ENCODE measurements around the gene PIK3AP1.
"Not testable (repeated sequence)": the region's sequence is repeated elsewhere in the genome, so short reads cannot be mapped to it uniquely, and the experiment has no call there.

The PIK3AP1 gene

DNA sequence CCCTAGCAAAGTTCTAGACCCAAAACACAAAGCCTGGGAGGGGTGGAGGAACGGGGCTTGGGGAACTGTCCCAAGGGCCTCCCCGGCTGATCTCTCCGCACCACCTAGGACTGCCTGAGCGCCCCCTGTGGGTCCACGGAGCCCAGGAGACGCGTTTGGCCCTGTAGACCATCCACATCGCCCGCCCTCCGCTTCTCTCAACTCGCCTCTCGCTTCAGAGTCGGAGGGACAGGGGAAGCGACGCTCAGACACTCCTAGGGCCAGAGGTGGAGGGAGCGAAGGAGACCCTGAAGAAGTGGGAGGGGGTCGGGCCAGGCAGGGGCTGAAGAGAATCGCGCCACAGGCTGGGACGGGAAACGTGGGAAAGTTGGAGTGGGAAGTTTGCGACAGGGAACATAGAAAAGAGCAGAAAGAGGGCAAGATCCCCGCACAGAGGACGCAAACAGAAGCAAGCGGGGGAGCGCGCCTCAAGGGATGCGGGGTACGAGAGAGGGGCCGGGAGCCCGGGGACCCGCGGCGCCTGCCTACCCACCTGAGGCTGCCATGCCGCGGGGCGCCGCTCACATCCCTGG, 378 bp downstream of the PIK3AP1 start:
- DNase-seq: peak; percentile 85

DNA sequence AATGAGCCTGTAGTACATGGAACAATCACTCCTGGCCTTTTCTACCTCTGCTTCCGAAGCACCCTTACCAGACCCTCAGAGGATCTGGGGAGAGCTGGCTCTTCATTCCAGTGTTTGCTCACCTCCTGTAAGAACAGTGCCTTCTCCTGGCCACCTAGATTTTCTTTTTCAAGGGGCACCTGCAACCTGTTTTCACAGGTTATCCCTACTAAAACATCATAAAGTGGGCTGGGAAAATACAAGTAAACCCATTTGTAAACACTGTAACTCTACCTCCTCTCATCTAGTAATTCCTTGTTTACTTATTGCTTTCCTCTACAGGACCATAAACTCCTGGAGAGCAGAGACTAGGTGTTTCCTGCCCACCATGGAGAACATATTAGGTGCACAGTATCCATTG, 1.1 kb downstream of the PIK3AP1 start:
- DNase-seq: no peak

DNA sequence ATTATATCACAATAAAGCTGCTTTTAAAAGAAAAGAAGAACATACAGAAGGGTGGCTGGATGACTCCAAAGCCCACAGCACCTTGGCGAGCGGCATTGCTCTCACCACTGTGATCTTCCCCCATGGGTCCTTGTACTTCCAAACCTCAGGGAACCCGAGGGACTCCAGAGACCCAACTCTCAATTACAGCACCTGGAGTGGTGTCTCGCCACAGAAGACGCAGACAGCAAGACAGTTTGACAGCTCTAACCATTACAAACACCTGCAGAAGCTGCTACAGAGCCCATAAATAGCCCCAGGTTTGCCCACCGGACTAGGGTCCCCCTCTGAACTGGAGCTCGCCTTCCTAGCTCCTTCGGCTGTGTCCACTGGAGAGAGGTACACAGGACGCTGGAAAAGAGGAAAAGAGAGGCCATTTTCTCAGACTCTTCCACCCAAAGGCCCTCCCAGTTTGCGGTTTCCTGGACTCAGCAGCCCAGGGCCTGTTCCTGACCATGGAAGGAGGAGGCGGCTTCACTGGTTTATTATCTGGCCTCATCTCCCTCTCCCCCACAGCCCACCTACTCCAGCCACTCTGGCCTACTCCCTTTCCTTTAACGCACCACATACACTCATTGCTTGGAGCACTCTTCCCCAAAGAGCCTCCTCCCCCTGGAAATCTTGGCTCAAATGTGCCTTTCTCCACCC, 1.9 kb downstream of the PIK3AP1 start:
- DNase-seq: no peak

DNA sequence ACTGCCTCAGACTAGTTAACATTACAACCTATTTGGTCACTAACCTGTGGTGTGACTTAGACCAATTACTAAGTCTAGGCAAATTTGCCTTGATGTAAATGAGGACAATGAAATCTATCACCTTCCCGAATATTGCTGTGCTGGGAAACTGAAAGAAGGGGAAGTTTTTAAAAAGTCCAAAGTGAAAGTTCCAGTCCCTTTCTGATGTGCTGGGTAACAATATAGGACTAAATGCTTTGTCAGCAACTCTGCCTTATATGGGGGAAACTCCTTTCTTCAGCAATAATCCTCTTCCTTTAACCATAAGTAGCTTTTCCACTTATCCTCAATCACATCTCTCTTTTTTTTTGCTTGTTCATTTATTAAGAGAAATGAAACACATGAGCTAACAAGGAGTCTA, 3.9 kb downstream of the PIK3AP1 start:
- no peak for DNase-seq

DNA sequence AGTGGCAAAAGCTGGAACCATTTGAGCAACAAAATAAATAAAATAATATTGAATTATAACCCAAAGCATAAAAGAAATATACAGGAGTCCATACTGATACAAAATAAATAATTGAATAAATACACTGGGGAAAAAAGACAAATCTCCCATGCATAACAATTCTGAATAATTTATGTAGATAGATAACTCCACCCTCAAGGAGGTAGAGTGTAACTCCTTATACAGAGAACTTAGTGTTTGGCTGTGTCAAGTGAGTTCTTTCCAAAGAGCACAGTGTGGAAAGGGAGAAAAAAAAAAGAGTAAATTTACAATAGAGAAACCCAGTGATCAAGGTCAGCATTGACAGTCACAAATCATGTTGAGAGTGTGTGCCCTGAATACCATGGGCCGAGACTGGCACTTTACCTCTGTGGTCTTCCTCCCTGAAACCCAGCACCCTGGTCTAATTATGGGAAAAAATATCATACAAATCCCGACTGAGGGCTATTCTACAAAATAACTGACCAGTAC, 5.5 kb downstream of the PIK3AP1 start:
- DNase-seq: no peak

DNA sequence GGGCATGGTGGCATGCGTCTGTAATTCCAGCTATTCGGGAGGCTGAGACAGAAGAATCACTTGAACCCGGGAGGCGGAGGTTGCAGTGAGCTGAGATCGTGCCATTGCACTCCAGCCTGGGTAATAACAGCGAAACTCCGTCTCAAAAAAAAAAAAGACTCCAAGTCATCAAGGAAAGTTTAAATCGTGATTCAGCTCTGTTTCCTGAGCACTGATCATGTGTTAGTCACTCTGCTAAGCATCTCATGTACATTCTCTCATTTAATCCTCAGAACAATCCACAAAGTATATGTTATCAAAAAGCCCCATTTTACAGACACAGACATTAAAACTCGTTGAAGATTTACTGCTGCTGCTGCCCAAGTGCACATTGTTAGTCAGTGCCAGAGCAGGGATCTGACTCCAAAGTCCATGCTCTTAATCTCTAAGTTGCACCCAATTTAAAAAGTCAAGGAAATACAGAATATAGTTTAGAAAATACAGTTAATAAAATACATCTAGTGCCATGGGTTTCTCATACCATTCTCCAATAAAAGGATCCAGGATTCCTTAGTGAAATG, 6.2 kb downstream of the PIK3AP1 start:
- DNase-seq: no peak

DNA sequence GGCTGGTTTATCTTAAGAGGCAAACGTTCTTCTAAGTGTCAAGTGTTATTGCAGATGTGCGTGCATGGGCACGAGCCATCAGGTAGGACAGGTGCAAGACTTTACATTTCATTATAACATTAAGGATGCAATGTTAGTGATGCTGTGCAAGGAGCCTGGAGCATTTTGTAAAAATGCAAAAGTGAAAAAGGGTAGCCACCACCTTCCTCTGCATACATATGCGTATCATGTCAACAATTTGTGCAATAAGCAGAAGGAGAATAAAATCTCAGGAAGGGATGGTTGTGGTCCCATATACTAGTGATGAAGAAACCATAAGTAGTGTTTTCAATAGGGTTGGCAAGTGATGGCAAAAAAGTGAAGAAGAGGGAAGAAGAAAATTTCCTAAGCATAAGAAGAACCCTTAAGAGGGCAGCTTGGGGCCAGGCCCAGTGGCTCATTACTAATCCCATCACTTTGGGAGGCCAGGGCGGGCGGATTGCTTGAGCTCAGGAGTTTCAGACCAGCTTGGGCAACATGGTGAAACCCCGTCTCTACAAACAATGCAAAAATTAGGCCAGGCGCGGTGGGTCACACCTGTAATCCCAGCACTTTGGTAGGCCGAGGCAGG, 7.5 kb downstream of the PIK3AP1 start:
- no peak for DNase-seq

DNA sequence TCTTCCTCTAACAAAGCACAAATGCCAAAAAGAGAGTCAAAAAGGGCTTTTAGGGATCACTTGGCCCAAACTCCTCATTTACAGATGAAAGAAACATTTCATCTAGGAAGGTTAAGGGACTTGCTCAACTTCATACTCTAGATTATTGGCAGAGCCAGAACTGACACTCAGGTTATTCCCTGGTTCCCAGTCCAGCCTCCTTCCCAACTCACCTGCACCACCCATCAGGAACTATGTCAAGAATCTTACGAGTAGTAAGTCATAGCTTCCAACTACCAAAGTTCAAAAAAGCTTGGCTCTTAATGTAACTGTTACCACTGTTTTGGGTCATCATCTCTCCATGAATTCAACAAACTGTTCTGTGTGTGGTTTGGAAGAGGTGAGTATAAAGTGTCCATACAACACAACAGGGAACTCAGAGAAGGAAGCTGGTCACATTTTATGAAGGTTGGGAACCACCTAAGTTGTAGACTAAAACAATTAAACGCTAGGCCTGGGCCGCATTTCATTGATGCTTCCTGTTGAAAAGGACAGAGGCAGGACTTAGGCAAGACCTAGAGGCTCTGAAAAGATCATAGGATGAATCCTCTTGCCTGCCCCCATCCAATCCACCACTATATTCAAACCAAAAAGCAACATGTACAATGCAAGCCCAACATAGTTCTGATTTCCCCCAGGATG, 9.1 kb downstream of the PIK3AP1 start:
- no peak for DNase-seq

DNA sequence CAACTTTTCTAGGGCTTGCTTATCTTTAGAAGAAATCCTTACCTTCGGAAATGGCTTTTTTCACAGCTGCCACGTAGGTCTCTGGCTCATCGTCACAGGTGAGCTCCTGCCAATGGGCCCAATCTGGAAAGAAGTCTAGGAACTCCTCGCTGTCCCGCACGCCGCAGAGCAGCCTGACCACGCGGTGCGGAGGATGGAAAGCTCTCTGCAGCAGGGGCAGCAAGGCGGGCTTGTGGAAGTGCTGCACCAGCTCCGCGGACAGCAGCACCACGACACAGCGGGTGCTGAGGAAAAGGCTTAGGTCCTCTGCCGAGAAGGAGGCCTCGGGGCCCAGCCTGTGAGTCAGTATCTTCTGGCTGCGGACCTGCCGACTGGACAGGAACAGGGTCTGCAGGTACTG, 10.8 kb downstream of the PIK3AP1 start:
- DNase-seq: no peak

DNA sequence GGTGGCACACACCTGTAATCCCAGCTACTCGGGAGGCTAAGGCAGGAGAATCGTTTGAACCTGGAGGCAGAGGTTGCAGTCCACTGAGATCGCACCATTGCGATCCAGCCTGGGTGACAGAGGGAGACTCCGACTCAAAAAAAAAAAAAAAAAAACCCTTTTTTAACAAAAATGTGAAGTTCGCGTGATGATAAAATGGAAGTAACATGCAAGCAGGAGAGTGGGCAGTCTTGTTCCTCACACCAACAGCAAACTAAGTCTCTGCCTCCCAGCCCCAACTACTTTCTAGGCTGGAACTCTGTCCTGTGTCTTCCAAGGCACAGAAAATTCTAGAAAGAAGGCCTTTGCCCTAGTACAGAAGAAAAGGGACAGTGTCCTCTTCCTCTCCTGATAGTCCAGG, 11.3 kb downstream of the PIK3AP1 start:
- DNase-seq: no peak

DNA sequence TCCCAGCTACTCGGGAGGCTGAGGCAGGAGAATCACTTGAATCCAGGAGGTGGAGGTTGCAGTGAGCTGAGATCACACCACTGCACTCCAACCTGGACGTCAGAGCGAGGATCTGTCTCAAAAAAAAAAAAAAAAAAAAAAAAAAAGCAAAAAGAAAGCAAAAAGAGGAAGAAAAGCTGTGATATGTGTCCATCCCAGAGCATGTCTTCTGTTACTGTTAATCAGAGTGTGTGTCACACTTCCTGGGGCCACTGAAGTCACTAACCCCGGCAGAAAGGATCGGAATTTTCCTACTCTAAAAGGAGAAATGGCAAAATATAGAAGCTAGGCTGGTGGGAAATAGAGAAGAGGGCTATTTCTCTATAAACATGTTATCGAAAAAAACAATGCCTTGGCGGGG, 11.9 kb downstream of the PIK3AP1 start:
- DNase-seq: no peak

DNA sequence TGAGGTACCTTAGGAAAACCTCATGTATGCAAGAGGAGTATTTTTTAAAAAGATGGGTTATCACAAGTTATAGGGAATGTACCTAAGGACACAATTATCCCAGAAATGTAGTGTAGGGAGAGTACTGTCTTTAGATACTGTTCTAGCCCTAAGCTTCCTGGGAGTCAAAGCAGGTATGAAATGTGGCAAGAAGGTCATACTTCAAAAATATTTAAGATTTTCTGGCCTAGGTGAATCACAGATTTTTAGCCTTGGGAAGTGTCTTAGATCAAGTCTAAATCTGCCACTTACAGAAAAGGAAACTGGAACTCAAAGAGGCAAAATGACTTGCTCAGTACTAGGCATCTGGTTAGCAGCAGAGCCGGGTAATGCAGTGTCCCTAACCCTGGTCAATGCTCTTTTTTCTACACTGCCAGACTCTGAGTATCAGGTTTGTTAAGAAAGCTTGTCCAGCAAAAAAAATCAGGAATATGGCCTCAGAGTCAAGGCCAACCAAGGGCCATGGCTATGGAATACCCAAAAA, 13.9 kb downstream of the PIK3AP1 start:
- no peak for DNase-seq

DNA sequence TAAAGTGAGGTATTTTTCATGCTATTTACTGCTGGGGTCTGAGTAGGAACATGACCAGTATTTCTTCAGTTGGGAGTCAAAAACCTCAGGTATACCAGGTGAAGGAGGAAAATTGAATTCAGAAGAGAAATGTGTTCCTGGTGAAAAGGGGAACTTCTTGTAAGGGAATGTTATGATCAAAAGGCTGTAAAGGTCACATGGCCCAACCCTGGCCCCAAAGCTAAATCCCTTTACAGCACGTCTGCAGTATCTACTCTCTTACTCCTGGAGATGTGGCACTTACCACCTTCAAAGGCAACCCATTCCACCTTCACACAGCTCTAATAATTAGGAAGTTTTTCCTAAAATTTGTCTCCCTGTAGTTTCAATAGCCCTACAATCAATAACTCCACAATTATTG, 15.2 kb downstream of the PIK3AP1 start:
- no peak for DNase-seq

DNA sequence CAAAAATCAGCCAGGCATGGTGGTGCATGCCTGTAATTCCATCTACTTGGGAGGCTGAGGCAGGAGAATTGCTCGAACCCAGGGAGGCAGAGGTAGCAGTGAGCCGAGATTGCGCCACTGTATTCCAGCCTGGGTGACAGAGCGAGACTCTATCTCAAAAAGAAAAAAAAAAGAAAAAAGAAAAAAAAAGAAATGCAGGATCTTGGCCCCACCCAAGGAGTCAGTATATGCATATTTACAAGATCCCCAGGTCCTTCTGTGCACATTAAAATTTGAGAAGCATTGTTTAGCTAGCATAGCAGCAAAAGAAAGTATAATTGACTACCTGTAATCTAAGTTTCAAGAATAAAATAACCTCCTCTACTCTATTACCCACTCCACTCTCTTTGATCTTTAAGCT, 15.8 kb downstream of the PIK3AP1 start:
- DNase-seq: no peak

DNA sequence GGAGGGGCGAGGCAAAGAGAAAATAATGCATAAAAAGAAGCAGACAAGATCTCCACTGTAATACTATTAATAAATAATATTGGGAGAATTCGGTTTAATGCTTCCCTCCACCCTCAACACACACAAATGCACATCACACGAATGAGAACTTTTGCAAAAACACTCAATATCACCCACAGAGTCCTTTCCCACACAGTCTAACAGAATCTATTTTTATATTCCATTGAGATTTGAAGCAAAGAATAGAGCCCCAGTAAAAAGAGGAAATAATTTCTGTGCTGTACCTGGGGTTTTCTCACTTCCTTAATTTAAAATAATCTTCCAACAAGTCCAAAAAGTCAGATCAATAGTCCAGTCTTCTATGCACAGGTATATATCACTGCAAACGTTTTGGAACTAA, 17.0 kb downstream of the PIK3AP1 start:
- no peak for DNase-seq

DNA sequence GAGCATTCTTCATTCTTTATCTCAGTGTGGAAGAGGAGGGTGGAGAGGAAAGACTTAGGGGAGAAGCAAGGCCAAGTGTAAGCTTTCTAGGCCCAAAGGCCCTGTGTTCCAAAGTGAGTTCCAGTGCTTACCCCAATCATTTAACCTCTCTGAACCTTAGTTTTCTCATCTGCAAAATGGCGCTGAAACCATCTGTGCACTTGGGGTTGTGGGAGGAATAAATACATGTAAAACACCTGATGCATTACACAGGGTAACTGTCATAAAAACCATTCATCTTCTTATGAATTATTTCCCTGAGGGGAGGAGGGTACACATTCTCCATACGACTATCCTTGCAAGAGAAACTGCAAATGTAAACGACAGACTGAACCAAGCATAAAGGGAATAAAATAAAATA, 19.0 kb downstream of the PIK3AP1 start:
- no peak for DNase-seq

DNA sequence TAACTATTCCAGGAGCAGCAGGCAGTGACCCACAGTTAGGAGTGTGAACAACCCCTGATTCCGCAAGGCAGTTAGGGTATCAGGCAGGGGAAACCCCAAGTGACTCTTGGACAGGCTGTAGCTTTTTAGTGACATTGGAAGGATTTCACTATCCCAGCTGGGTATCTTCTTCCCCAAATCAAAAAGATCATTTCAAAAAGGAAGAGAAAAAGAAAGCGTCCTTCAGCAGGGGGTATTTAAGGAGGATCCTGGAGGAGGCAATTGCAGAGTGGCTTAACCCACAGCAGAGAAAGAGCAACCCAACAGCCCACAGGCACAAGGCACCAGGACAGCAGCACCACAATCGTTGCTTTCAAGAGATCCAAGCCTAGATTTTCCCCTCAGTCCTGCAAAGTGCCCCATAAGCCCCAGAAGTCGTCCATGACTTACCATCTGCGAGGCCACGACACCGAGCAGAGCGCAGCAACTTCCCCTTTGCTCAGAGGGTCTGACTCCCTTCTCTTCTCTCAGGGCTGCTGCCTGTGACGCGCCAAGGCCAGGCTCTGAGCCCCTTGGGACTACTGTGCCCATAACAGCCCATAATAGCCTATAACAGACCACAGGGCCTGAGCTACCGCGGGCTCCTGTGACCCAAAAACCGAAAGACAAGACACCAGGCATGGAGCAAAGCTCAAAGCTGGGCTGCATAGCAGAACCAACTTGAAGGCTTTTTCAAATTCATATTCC, 19.8 kb downstream of the PIK3AP1 start:
- DNase-seq: no peak

DNA sequence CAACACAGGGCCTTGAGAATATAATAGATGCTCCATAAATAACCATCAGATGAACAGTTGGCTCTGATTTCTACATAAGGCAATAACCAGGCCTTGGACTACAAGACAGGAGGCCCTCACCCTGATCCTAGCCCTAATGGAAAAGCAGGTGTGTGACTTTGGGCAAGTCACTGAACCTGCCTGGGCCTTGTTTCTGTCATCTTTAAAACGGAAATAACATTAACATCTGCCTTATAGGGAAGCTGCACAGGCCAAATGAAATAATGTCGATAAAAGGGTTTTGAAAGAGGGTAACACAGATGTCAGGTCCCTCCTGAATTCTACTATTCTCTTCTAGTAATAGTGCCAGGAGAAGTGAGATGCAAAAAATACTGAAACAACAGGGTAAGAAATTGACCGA, 20.7 kb downstream of the PIK3AP1 start:
- DNase-seq: no peak

DNA sequence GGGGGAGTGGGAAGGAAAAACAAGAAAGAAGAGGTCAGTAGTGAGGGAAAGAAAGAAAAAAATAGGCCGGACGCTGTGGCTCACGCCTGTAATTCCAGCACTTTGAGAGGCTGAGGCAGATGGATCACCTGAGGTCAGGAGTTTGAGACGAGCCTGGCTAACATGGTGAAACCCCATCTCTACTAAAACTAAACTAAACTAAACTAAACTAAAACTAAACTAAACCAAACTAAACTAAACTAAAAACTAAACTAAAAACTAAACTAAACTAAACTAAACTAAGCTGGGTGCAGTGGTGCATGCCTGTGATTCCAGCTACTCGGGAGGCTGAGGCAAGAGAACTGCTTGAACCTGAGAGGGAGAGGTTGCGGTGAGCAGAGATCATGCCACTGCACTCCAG, 22.0 kb downstream of the PIK3AP1 start:
- DNase-seq: not testable (repeated sequence)

DNA sequence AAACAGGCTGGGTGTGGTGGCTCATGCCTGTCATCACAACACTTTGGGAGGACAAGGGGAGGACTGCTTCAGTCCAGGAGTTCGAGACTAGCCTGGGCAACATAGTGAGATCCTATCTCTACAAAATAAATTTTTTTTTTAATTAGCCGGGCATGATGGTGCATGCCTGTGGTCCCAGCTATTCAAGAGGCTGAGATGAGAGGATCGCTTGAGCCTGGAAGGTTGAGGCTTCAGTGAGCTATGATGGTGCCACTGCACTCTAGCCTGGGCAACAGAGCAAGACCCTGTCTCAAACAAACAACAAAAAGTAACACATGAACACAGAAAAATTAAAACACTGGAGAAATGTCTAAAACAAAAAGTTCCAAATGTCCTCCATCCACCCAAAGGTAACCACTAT, 22.9 kb downstream of the PIK3AP1 start:
- DNase-seq: no peak

DNA sequence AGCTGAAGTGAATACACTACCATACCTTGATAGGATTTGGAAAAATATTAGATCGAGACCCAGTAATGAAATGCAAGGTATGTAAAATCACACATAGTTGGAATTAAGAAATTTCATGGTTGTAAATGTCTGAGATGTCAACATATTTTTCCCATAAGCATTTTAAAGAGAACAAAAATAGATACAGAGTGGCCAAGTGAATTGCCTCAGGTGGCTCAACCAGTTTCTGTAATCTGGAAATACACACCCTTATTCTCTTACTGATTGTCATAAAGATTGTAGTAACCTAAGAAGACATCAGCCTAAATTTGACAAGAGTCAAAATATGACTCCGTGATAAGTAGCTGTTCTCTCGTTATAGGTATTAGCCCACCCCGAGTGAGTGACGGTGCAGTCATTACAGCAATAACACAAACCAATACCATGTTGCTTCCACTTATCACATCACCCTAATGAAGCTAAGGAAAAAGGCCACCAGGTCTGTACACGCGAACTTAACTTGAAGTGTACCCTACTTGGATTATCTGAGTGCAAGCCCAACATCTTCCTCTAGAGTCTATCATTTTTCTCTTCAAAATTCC, 23.4 kb downstream of the PIK3AP1 start:
- DNase-seq: no peak

DNA sequence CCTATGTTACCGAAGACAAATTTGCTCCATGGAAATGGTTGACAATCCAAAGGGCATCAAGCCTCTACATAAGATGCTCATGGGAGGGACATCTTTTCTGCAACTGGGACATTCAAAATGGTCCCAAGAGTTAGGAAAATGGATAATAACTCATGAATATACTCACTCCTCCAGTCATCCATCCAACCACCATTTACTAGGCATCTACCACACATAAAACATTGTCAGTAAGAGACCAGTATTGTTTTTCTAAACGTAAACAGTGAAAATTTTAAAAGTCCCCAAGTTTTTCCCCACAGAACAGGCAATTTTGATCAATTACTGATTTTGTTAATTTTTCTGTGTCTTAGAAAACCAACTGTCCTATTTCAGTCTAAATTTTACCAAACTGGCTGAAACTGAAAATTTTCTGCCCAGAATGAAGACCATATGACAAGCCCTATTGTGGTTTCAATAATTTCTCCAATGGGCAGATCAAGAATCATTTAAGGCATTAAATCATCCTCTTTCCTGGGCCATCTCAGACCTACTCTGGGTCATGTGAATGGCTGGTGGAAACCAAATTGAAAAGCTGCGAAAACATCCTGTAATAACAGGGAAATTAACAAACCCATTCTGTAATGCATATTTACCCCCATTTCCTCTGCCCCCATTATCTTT, 24.2 kb downstream of the PIK3AP1 start:
- no peak for DNase-seq
